SH-SY5Y (cell line): ENCODE results near the gene TMEM178A.

ENCODE experiments used
- GATA2 ChIP-seq: IDR thresholded peaks from 2 replicates; pipeline ENCODE4 v1.6.1; 2011; ENCODE audit warnings: mild to moderate bottlenecking, low read depth, low read length
- GATA3 ChIP-seq: IDR thresholded peaks from 2 replicates; pipeline ENCODE4 v1.6.1; 2011; ENCODE audit warnings: low read depth, mild to moderate bottlenecking, low read length, moderate library complexity

DNA sequence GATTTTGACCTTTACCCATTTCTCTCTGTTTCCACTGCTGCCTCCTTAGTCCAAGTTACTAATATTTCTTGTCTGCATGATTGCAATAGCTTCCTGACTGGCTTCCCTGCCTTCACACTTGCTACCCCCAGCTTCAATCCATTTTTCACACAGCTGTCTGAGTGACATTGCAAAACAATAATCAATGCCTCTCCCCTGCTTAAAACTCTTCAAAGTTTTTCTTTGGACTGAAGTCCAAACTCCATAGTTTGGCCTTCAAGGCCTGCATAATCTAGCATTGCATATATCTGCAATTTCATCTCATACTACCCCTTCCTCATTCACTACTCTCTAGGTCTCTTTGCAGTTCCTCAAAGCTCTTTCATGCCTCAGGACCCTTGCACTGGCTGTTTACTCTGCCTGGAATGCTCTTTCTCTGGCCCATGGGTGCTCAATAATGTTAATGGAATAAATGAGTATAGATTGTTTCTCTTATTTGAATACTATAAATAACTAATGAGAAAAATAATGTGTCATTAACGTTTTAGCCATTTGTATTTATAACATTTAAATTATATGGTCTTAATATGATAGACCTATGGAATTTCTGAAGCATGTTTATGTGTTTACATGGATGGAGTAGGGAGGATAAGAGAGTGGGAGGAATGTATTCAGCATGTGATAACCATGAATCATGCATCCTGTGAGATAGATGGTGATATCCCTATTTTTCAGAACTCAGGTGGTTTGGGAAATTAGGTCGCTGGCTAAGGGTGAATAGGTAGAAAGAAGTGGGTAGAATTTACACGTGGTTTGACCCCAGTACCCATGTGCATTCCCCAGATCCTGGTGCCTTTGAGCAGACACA is 5.7 kb upstream of the TMEM178A start:
- TF ChIP-seq GATA2 (no peak), GATA3 (no peak)
